ENCODE measurements around the gene KRT35.

DNA sequence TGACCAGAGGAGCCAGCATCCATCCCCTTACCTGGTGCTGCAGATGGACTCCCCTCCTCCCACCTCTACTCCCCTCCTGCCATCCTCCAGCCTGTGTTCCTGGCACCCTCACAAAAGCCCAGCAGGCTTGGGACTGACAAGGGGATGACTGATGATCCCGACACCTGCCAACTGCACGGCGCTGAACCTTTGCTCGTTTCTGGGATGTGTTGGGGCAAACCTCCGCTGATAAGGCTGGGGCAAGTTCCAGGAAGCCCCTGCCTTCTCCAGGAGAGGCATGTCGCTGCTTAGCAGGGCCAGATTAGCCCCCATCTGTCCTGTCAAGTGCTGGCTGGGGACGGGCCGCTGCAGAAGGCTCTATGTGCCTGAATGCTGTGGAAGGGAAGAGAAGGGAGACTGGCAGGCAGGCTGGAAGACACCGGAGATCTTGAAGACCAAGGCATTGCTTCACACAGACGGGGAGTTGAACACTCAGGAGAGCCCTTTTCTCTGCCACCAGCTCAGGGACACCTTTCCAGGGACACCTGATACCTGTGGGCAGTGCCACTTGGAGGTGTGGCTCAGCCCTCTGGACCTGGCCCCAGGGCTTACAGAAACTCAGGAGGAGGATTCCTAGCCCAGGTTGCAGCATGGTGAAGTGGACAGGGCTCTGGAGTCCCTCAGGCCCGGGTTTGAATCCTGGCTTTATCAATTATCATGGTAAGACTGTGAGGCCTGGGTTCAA is 38.7 kb upstream of the KRT35 start:
- TF ChIP-seq, protein P1, sequence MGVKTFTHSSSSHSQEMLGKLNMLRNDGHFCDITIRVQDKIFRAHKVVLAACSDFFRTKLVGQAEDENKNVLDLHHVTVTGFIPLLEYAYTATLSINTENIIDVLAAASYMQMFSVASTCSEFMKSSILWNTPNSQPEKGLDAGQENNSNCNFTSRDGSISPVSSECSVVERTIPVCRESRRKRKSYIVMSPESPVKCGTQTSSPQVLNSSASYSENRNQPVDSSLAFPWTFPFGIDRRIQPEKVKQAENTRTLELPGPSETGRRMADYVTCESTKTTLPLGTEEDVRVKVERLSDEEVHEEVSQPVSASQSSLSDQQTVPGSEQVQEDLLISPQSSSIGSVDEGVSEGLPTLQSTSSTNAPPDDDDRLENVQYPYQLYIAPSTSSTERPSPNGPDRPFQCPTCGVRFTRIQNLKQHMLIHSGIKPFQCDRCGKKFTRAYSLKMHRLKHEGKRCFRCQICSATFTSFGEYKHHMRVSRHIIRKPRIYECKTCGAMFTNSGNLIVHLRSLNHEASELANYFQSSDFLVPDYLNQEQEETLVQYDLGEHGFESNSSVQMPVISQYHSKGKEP (tag by site-specific recombination; IDR thresholded peaks at IDR 0.05), result no peak
- no peak for TF ChIP-seq ZNF747 (tag by site-specific recombination; IDR thresholded peaks at IDR 0.05)
